Adrenal gland (tissue), 12 donors: ENCODE results near the gene PRPS2. TPM values are rescaled to one million over a fixed set of nuclear protein-coding genes. Genes with fewer than 3 reads are reported as not detected.

ENCODE experiments used
- DNase-seq, 7 donors: peaks; one replicate each; pipeline ENCODE4 v3.0.0-alpha.2; 2019 to 2020
- H3K27ac ChIP-seq, 5 donors: fragments of 200-600 bp; sonication (generic) in 4 of 5; 1 replicate in 3 of 5; 2 replicates in 2 of 5; pipeline versions ENCODE4 v1.5.1 to v1.8.0; 2016 to 2020; ENCODE audit warnings: mild to moderate bottlenecking in 1 of 5
- H3K27me3 ChIP-seq: fragments of 200-600 bp; 2 replicates; pipeline ENCODE4 v1.8.0; 2021
- H3K36me3 ChIP-seq, 2 donors: fragments of 200-600 bp; replicated peaks in 1 of 2; 1 replicate in 1 of 2; 2 replicates in 1 of 2; pipeline versions ENCODE4 v1.5.1 to v1.8.0; 2018 to 2022
- H3K4me1 ChIP-seq, 2 donors: fragments of 200-600 bp; replicated peaks in 1 of 2; 1 replicate in 1 of 2; 2 replicates in 1 of 2; pipeline versions ENCODE4 v1.5.1 to v1.8.0; 2018 to 2021
- H3K4me3 ChIP-seq, 4 donors: fragments of 200-600 bp; sonication (generic) in 3 of 4; one replicate each; pipeline ENCODE4 v1.5.1; 2016 to 2018
- H3K9me3 ChIP-seq, 3 donors: fragments of 200-600 bp; sonication (generic) in 1 of 3; replicated peaks in 1 of 3; 1 replicate in 2 of 3; 2 replicates in 1 of 3; pipeline versions ENCODE4 v1.5.1 to v1.8.0; 2016 to 2021
- CTCF ChIP-seq, 6 experiments: fragments of 450-650 bp in 4 of 6; fragments of 200-600 bp in 2 of 6; sonication (generic) in 1 of 6; IDR thresholded peaks; 1 replicate in 5 of 6; 2 replicates in 1 of 6; pipeline versions ENCODE4 v1.5.1 to v1.8.0; 2016 to 2021; ENCODE audit warnings: antibody characterized with exemption in 6 of 6, mild to moderate bottlenecking in 2 of 6, moderate library complexity in 1 of 6
- POLR2A ChIP-seq, 2 donors: fragments of 450-650 bp; IDR thresholded peaks; one replicate each; pipeline ENCODE4 v1.6.1; 2017; ENCODE audit warnings: antibody characterized with exemption in 2 of 2, mild to moderate bottlenecking in 2 of 2, moderate library complexity in 1 of 2
- WGBS, 4 donors: extraction: QIAGEN DNeasy Blood & Tissue Kit in 2 of 4; methylation state at CpG; one replicate each; pipeline versions ENCODE4 v1.1.5 to v1.1.7; 2013 to 2017; 5-methylcytosine and 5-hydroxymethylcytosine counted together
- intact Hi-C, 2 donors: fragments of 100-400 bp; cut with DNase I; formaldehyde crosslinking; loops; one replicate each; pipeline versions ENCODE4 v1.14.1 to v1.15.0; 2022 to 2023
- polyA plus RNA-seq, 3 donors: library from polyadenylated mRNA; stranded (reverse); fragments of 200-250 nt in 2 of 3; fragments of 350-450 nt in 1 of 3; fragmentation: Illumina TruSeq in 1 of 3; extraction: RNeasy Lipid Tissue Mini Kit (QIAGEN cat#74804) in 1 of 3; gene quantifications; one replicate each; pipeline ENCODE4 v1.2.3, GENCODE V29; 2013 to 2014
- total RNA-seq, 9 donors: library from RNA; depleted of rRNA in 4 of 9; stranded (reverse); fragments of >200 nt in 4 of 9; fragments of 120-200 nt in 1 of 9; fragmentation: NEBNext Ultra II Directional in 1 of 9; extraction: Animal tissue kit (Norgen Biotek cat#: 25700) in 1 of 9; gene quantifications; one replicate each; pipeline versions ENCODE4 v1.1.0 to v1.2.4, GENCODE V29; 2013 to 2023
- donor health status: healthy with polysubstance abuse.
- donor health status: Bipolar disorder and iron deficiency.
- donor health status: DM: yes; HTN: yes; CAD: no.
- donor health status: DM: no; HTN: no; CAD: no.
- donor health status: DM: no; HTN: no; CAD: no.
- donor health status: DM: yes; HTN: yes; CAD: no.

PRPS2 gene
- total and polyA plus RNA-seq, 12 donors = 4.8 to 317 (median 78.1) TPM

GRCh38 chrX:12802741-12803140, 11.5 kb downstream of the PRPS2 start:
- no peaks in the 10 kb centered on the region for H3K27me3 ChIP-seq
- no peaks in the 10 kb centered on the region for H3K9me3 ChIP-seq
- no peaks in the 10 kb centered on the region for H3K4me1 ChIP-seq
- H3K4me3 ChIP-seq = no peak overlapping the region
- no peak for TF ChIP-seq CTCF (IDR thresholded peaks at IDR 0.05)
- no peak for TF ChIP-seq POLR2A (IDR thresholded peaks at IDR 0.05)
- no peaks in the 10 kb centered on the region for H3K36me3 ChIP-seq
- H3K27ac ChIP-seq = no peak overlapping the region
- 71 to 73% (median 72%) methylated on average over 5 of the region's 5 CpGs for WGBS, 4 donors
- DNase-seq = no peak
- intact Hi-C loops = no loop called here

GRCh38 chrX:12804655-12805054, 13.4 kb downstream of the PRPS2 start:
- Histone ChIP-seq H3K27me3 (no peaks in the 10 kb centered on the region), H3K9me3 (no peaks in the 10 kb centered on the region), H3K4me3 (no peak overlapping the region), H3K27ac (no peak overlapping the region), H3K4me1 (no peaks in the 10 kb centered on the region), H3K36me3 (no peaks in the 10 kb centered on the region)
- intact Hi-C loops = no loop called here
- no peak for TF ChIP-seq CTCF (IDR thresholded peaks at IDR 0.05)
- no peak for TF ChIP-seq POLR2A (IDR thresholded peaks at IDR 0.05)
- WGBS, 4 donors = 50 to 68% (median 56%) methylated on average over 2 of the region's 2 CpGs
- peak in 1 of 7 donors; percentile 57 for DNase-seq

- no peaks in the 10 kb centered on the region for H3K27me3 ChIP-seq
- TF ChIP-seq POLR2A (IDR thresholded peaks at IDR 0.05) = no peak
- no peak for TF ChIP-seq CTCF (IDR thresholded peaks at IDR 0.05)
- H3K4me1 ChIP-seq = no peaks in the 10 kb centered on the region
- no peaks in the 10 kb centered on the region for H3K9me3 ChIP-seq
- H3K4me3 ChIP-seq = no peak overlapping the region
- no peak overlapping the region for H3K27ac ChIP-seq
- intact Hi-C loops = no loop called here
- 76 to 93% (median 84%) methylated on average over 6 of the region's 6 CpGs for WGBS, 4 donors
- no peak for DNase-seq
- H3K36me3 ChIP-seq = no peaks in the 10 kb centered on the region
Observed at GRCh38 chrX:12805333-12805732, 14.1 kb downstream of the PRPS2 start.

GRCh38 chrX:12811658-12812057, 20.4 kb downstream of the PRPS2 start:
- no peaks in the 10 kb centered on the region for H3K9me3 ChIP-seq
- 41 to 73% (median 62%) methylated on average over 8 of the region's 8 CpGs for WGBS, 4 donors
- H3K4me1 ChIP-seq = no peaks in the 10 kb centered on the region
- intact Hi-C loops = no loop called here
- TF ChIP-seq CTCF (IDR thresholded peaks at IDR 0.05) (no peak), POLR2A (IDR thresholded peaks at IDR 0.05) (no peak)
- H3K27ac ChIP-seq = peak overlapping the region in 2 of 5 donors; percentile 32 to 41
- no peak overlapping the region for H3K4me3 ChIP-seq
- H3K36me3 ChIP-seq = no peaks in the 10 kb centered on the region
- DNase-seq = no peak
- H3K27me3 ChIP-seq = no peaks in the 10 kb centered on the region
